Smooth muscle cell (in vitro differentiated cells): Measurements from ENCODE around the gene DACT2. TPM values are rescaled to one million over a fixed set of nuclear protein-coding genes. Genes with fewer than 3 reads are reported as not detected.

Experiments used
- DNase-seq: peaks from one replicate; lab custom pipeline; 2025; ENCODE audit not compliant: unreplicated experiment; lab: John Stamatoyannopoulos, UW
- H2AFZ ChIP-seq: fragments of 200-600 bp; sonication (generic); 2 replicates; pipeline ENCODE4 v1.6.0; 2016; ENCODE audit warnings: antibody characterized with exemption, low read depth, mild to moderate bottlenecking
- H3F3A ChIP-seq: fragments of 200-600 bp; sonication (generic); 2 replicates; pipeline ENCODE4 v1.6.0; 2017; ENCODE audit warnings: antibody characterized with exemption, low read depth
- H3K27ac ChIP-seq: fragments of 200-600 bp; sonication (generic); 2 replicates; pipeline ENCODE4 v1.5.1; 2016; ENCODE audit warnings: low read depth, mild to moderate bottlenecking
- H3K27me3 ChIP-seq: fragments of 200-600 bp; sonication (generic); 2 replicates; pipeline ENCODE4 v1.6.1; 2016; ENCODE audit warnings: low read depth, mild to moderate bottlenecking
- H3K36me3 ChIP-seq: fragments of 200-600 bp; sonication (generic); 2 replicates; pipeline ENCODE4 v1.5.1; 2016; ENCODE audit warnings: low read depth
- H3K4me1 ChIP-seq: fragments of 200-600 bp; sonication (generic); 2 replicates; pipeline ENCODE4 v1.5.1; 2016; ENCODE audit warnings: low read depth
- H3K4me2 ChIP-seq: fragments of 200-600 bp; sonication (generic); 2 replicates; pipeline ENCODE4 v1.6.0; 2016; ENCODE audit warnings: mild to moderate bottlenecking
- H3K4me3 ChIP-seq: fragments of 200-600 bp; sonication (generic); 2 replicates; pipeline ENCODE4 v1.5.1; 2016; ENCODE audit warnings: mild to moderate bottlenecking
- H3K79me2 ChIP-seq: fragments of 200-600 bp; sonication (generic); 2 replicates; pipeline ENCODE4 v1.6.0; 2016; ENCODE audit warnings: low read depth, mild to moderate bottlenecking
- H3K9ac ChIP-seq: fragments of 200-600 bp; sonication (generic); 2 replicates; pipeline ENCODE4 v1.6.0; 2016; ENCODE audit warnings: low read depth
- H3K9me3 ChIP-seq: fragments of 200-600 bp; sonication (generic); replicated peaks from 2 replicates; pipeline ENCODE4 v1.5.1; 2016; ENCODE audit warnings: low read depth
- H4K20me1 ChIP-seq: fragments of 200-600 bp; sonication (generic); 2 replicates; pipeline ENCODE4 v1.6.0; 2016; ENCODE audit warnings: low read depth
- WGBS: methylation state at CpG from one replicate; pipeline ENCODE4 v1.1.7; 2016; ENCODE audit warnings: low lambda C conversion rate; 5-methylcytosine and 5-hydroxymethylcytosine counted together
- polyA plus RNA-seq: library from polyadenylated mRNA; unstranded; fragments of >200 nt; fragmentation: Nextera tagmentation; extraction: Ambion mirVana; gene quantifications from 2 replicates; pipeline ENCODE4 v1.2.1, GENCODE V29; 2016
- total RNA-seq: library from RNA; depleted of rRNA; stranded (reverse); fragments of >200 nt; gene quantifications from 2 replicates; pipeline ENCODE4 v1.2.3, GENCODE V29; 2014
- TF ChIP-seq, protein P1 (sequence below): fragments of 200-600 bp; sonication (generic); IDR thresholded peaks from 2 replicates; pipeline ENCODE4 v1.5.1; 2017; ENCODE audit warnings: borderline replicate concordance, mild to moderate bottlenecking, antibody characterized with exemption; ENCODE audit not compliant: insufficient read depth, poor library complexity, severe bottlenecking

Gene DACT2
- total and polyA plus RNA-seq, 2 experiments from 2014 or later: 0.06 to 0.18 TPM

DNA sequence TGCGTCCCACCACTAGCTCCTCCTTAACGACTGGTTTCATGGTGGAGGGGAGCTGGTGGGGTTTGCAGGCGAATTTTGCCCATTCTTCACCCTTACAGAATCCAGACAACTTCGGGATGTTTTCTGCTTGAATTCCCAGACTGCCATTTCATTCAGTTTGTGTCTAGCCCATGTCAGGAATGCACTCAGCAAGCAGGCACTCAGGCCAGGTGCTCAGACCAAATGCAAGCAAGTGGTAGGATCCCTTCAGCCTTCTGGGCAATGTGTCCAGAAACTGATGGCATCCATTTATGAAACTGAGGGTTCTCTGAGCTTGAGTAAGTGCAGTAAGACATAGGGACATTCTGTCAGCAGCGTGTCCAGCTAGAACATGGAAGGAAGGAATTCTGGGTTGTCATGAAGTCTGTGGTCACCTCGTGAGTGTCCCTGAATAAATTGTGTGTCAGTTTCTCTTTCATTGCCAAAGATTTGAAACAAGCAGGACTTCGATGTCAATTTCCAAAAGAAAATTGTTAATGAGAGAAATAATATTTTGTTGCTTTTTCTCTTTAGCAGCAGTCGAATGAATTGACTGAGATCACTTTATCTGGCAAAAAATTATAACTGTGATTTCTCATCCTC is 21.8 kb upstream of the DACT2 start:
- H3K4me2 ChIP-seq: no peak overlapping the region
- H3F3A ChIP-seq: no peaks in the 10 kb centered on the region
- 79% methylated on average over 8 of the region's 8 CpGs for WGBS
- H4K20me1 ChIP-seq: no peaks in the 10 kb centered on the region
- DNase-seq: no peak
- H3K36me3 ChIP-seq: no peaks in the 10 kb centered on the region
- H3K27ac ChIP-seq: no peak overlapping the region
- H3K9me3 ChIP-seq: no peaks in the 10 kb centered on the region
- no peaks in the 10 kb centered on the region for H3K79me2 ChIP-seq
- no peaks in the 10 kb centered on the region for H3K4me1 ChIP-seq
- TF ChIP-seq, protein P1, sequence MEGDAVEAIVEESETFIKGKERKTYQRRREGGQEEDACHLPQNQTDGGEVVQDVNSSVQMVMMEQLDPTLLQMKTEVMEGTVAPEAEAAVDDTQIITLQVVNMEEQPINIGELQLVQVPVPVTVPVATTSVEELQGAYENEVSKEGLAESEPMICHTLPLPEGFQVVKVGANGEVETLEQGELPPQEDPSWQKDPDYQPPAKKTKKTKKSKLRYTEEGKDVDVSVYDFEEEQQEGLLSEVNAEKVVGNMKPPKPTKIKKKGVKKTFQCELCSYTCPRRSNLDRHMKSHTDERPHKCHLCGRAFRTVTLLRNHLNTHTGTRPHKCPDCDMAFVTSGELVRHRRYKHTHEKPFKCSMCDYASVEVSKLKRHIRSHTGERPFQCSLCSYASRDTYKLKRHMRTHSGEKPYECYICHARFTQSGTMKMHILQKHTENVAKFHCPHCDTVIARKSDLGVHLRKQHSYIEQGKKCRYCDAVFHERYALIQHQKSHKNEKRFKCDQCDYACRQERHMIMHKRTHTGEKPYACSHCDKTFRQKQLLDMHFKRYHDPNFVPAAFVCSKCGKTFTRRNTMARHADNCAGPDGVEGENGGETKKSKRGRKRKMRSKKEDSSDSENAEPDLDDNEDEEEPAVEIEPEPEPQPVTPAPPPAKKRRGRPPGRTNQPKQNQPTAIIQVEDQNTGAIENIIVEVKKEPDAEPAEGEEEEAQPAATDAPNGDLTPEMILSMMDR: no peak
- no peak overlapping the region for H3K9ac ChIP-seq
- H2AFZ ChIP-seq: no peak overlapping the region
- H3K27me3 ChIP-seq: peaks cover 29% of the 10 kb centered on the region
- no peak overlapping the region for H3K4me3 ChIP-seq

DNA sequence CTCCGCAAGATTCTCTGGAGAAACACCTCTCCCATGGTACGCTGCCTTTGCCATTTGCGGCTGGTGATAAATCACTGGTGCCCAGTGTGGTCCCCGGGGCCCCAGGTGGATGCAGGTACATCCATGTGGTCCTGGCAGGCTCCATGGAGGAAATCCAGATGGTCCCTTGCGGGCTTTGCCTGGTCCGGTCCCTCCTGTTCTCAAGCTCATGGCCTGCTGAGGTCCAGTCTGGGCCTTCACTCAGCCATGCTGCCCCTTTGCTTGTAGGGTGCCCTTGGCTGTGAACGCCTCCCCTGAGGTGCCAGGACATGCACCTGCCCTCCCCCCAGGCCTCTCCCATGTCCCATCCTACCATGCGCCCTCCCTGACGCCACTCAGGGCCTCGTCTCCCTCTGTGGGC is 21.2 kb upstream of the DACT2 start:
- Histone ChIP-seq H4K20me1 (no peaks in the 10 kb centered on the region), H3K27ac (no peak overlapping the region), H3K27me3 (peaks cover 34% of the 10 kb centered on the region), H3K36me3 (no peaks in the 10 kb centered on the region), H3F3A (no peaks in the 10 kb centered on the region), H2AFZ (no peak overlapping the region), H3K4me1 (no peaks in the 10 kb centered on the region), H3K4me3 (no peak overlapping the region), H3K9me3 (no peaks in the 10 kb centered on the region), H3K79me2 (no peaks in the 10 kb centered on the region), H3K4me2 (no peak overlapping the region), H3K9ac (no peak overlapping the region)
- WGBS: 95% methylated on average over 10 of the region's 10 CpGs
- TF ChIP-seq, protein P1: no peak
- no peak for DNase-seq

DNA sequence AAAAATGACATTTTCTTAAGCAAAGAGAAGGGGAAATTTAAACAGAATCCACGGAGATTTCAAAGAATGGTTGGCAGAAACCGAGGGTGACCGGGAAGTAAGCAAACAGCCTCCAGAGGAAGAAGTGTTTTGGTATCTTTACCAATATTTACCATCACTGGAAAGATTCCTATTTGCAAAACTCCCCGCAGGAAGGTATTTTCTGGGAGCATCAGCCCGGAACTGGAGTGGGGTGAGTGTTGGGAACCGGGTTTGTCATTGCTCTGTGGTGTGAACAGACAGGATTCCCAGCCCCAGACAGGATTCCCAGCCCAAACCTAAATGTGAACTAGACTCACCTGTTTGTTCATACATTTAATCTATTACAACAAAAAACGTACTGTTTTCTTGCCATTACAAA is 19.2 kb upstream of the DACT2 start:
- Histone ChIP-seq H3K4me2 (no peak overlapping the region), H3K79me2 (no peaks in the 10 kb centered on the region), H2AFZ (no peak overlapping the region), H4K20me1 (no peaks in the 10 kb centered on the region), H3K36me3 (no peaks in the 10 kb centered on the region), H3K9ac (no peak overlapping the region), H3K4me1 (no peaks in the 10 kb centered on the region), H3K27ac (no peak overlapping the region), H3K9me3 (no peaks in the 10 kb centered on the region), H3K27me3 (peaks cover 46% of the 10 kb centered on the region), H3F3A (no peaks in the 10 kb centered on the region), H3K4me3 (no peak overlapping the region)
- TF ChIP-seq, protein P1: no peak
- DNase-seq: no peak
- WGBS: 87% methylated on average over 7 of the region's 7 CpGs

DNA sequence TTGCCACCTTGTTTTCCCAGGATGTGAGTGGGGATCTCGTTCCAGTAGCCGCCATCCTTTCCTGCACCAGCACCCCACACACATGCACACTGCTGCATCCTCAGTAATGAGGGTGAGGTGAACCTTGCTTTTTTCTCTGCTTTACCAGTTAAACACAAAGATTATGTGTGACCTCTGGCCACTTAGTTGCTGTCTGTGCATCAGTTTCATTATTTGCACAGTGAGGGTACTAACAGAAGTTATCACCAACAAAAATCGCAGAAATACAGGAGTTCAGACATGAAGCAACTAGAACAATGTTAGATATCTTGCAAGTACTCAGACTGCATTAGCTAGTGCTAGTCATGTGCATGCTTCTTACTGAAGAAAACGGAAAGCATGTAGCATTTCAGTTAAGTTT is 17.4 kb upstream of the DACT2 start:
- DNase-seq: no peak
- Histone ChIP-seq H3K4me1 (peaks cover 7% of the 10 kb centered on the region), H3F3A (no peaks in the 10 kb centered on the region), H3K79me2 (no peaks in the 10 kb centered on the region), H3K4me2 (no peak overlapping the region), H3K27ac (no peak overlapping the region), H3K9ac (no peak overlapping the region), H3K4me3 (no peak overlapping the region), H2AFZ (no peak overlapping the region), H3K36me3 (no peaks in the 10 kb centered on the region), H3K9me3 (no peaks in the 10 kb centered on the region), H3K27me3 (peaks cover 46% of the 10 kb centered on the region), H4K20me1 (no peaks in the 10 kb centered on the region)
- TF ChIP-seq, protein P1: no peak
- WGBS: 68% methylated on average over 4 of the region's 4 CpGs
